Peyer's patch (tissue), 4 donors: ENCODE results near the gene SNAP25.

Source experiments
- POLR2A ChIP-seq, 2 donors: fragments of 450-650 bp; IDR thresholded peaks; one replicate each; pipeline ENCODE4 v1.5.1; 2017; ENCODE audit warnings: antibody characterized with exemption in 2 of 2, mild to moderate bottlenecking in 2 of 2, moderate library complexity in 2 of 2
- TF ChIP-seq, protein P1 (sequence below), 6 experiments: fragments of 450-650 bp in 4 of 6; fragments of 200-600 bp in 2 of 6; sonication (generic) in 1 of 6; IDR thresholded peaks; one replicate each; pipeline ENCODE4 v1.5.1; 2017 to 2019; ENCODE audit warnings: antibody characterized with exemption in 6 of 6, mild to moderate bottlenecking in 3 of 6, moderate library complexity in 1 of 6

DNA sequence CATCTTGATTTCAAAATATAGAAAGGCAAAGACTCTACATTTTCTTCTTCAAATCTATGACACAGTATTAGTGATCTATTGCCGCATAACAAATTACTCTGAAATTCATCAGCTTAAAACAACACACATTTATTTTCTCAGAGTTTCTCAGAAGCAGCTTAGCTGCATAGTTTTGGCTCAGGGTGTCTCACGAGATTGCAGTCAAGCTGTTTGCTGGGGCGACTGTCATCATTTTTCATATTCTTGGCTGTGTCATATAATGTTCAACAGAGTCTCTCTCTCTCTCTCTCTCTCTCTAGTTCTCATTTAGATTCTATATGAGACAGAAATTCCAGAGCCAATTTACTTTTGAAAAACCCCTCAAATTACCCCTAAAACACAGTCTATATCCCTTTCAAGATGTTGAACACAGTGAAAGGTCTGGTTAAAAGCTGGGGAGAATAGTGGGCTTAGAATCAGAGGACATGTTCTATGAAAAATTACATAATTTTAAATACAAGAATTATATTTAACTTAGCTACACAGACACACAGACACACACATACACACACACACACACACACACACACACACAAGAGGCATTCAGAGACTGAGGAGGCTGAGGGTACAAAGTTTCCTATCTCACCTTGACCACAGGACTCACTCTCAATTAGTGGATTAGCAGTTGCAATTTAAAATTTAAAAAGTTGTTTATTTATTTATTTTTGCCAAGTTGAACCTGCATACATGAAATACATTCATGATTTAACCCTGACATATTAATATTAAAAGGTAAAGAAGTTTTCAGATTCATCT is 128.7 kb downstream of the SNAP25 start:
- TF ChIP-seq, protein P1, sequence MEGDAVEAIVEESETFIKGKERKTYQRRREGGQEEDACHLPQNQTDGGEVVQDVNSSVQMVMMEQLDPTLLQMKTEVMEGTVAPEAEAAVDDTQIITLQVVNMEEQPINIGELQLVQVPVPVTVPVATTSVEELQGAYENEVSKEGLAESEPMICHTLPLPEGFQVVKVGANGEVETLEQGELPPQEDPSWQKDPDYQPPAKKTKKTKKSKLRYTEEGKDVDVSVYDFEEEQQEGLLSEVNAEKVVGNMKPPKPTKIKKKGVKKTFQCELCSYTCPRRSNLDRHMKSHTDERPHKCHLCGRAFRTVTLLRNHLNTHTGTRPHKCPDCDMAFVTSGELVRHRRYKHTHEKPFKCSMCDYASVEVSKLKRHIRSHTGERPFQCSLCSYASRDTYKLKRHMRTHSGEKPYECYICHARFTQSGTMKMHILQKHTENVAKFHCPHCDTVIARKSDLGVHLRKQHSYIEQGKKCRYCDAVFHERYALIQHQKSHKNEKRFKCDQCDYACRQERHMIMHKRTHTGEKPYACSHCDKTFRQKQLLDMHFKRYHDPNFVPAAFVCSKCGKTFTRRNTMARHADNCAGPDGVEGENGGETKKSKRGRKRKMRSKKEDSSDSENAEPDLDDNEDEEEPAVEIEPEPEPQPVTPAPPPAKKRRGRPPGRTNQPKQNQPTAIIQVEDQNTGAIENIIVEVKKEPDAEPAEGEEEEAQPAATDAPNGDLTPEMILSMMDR (IDR thresholded peaks at IDR 0.05) = no peak
- no peak for TF ChIP-seq POLR2A (IDR thresholded peaks at IDR 0.05)
